ENCODE measurements around the gene CHRM5.

DNA sequence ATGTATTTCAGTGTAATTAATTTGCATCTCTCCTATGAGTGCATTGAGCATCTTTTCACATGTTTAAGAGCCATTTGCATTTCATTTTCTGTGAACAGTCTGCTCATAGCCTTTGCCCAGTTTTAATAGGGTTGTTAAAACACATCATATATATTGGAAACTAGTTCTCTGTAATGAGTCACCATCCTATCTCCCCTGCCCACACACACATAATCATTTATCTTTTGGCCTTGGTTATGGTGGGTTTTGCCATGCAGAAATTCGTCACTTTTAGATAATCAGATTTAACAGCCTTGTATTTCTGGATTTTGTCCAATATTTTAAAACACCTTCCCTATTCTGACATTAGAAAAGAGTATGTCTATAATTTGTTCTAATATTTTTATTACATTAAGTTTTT is 11.9 kb upstream of the CHRM5 start:
- TF ChIP-seq EZH2phosphoT487 (IDR thresholded peaks at IDR 0.05; ENCODE audit: insufficient read depth, low read depth) (no peak), EZH2 (IDR thresholded peaks at IDR 0.05; ENCODE audit: insufficient read depth, poor library complexity, severe bottlenecking) (no peak)
